ENCODE results near the gene MTHFD1. TPM values are rescaled to one million over a fixed set of nuclear protein-coding genes. Genes with fewer than 3 reads are reported as not detected.

Gene MTHFD1
- total and polyA plus RNA-seq, 2 donors (not counting 3 experiments of a cell fraction or from before 2014, with no cell fraction given) = 26.3 to 114 TPM

DNA sequence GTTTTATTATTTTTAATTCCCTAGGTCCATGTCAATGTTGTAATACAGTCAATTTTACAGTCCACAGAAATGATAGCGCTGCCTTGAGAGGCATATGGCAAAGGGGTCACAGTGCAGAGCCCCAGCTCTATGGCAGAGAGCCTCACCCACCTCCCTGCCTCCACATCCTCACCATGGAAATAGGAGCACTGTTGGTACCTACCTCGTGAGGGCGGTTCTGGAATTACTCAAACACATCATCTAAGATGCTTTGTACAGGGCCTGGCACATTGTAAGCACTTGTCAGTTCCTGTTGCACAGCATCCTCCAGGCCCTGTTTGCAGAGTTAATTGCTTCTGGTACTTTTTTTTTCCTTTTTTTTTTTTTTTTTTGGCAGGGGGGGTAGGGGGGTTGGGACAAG, 73.1 kb downstream of the MTHFD1 start:
- Histone ChIP-seq H3K9me1 (replicated peaks; ENCODE audit: control insufficient read depth, extremely low read depth, insufficient read depth, low read length) (no peaks in the 10 kb centered on the region), H3K9me3 (replicated peaks; ENCODE audit: control insufficient read depth, insufficient read depth, low read length) (no peaks in the 10 kb centered on the region), H3K27me3 (ENCODE audit: control insufficient read depth in 2 of 2, insufficient read depth in 2 of 2, low read length in 2 of 2) (no peaks in the 10 kb centered on the region), H4K20me1 (replicated peaks; ENCODE audit: control insufficient read depth, extremely low read depth, insufficient read depth, low read length) (no peaks in the 10 kb centered on the region), H3K4me2 (ENCODE audit: insufficient read depth, low read length) (no peak overlapping the region), H3K9ac (replicated peaks; ENCODE audit: extremely low read depth, insufficient read depth, low read length) (no peak overlapping the region), H3K27ac (ENCODE audit: insufficient read depth, low read depth, low read length) (no peak overlapping the region), H3K36me3 (ENCODE audit: control insufficient read depth in 2 of 2, extremely low read depth in 1 of 2, insufficient read depth in 2 of 2, low read length in 2 of 2) (no peaks in the 10 kb centered on the region), H2AFZ (ENCODE audit: low read depth, low read length) (no peak overlapping the region), H3K4me1 (ENCODE audit: control insufficient read depth, extremely low read depth, insufficient read depth, low read length) (peaks cover 13% of the 10 kb centered on the region), H3K79me2 (ENCODE audit: control insufficient read depth, insufficient read depth, low read length) (no peaks in the 10 kb centered on the region), H3K4me3 (replicated peaks in 1 of 3; ENCODE audit: insufficient read depth in 1 of 3, low read depth in 1 of 3, low read length in 3 of 3) (no peak overlapping the region)
- BruUV-seq (replicated peaks) = no TSS peak
- no peak for DNase-seq (ENCODE audit: low read depth, low spot score)
- intact Hi-C loops (cut with micrococcal nuclease) (no loop called here), dilution Hi-C loops (cut with MboI; ENCODE audit: extremely low pct_ligation_motif_present, low sequenced_read_pairs) (no loop called here)
- ChIA-PET CTCF (no interaction called here), POLR2A (interaction anchor here (0.7 kb wide), 1 partner anchor 10 kb away, joined by 13 read pairs; no protein-coding TSS in a partner anchor)
- no peak for TF ChIP-seq JUN (IDR thresholded peaks at IDR 0.05; ENCODE audit: borderline replicate concordance, insufficient read depth, insufficient read length, low read depth)
- TF ChIP-seq, protein P1, sequence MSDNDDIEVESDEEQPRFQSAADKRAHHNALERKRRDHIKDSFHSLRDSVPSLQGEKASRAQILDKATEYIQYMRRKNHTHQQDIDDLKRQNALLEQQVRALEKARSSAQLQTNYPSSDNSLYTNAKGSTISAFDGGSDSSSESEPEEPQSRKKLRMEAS (IDR thresholded peaks at IDR 0.05; ENCODE audit: insufficient read depth, insufficient read length) = no peak
- TF ChIP-seq, protein P2, sequence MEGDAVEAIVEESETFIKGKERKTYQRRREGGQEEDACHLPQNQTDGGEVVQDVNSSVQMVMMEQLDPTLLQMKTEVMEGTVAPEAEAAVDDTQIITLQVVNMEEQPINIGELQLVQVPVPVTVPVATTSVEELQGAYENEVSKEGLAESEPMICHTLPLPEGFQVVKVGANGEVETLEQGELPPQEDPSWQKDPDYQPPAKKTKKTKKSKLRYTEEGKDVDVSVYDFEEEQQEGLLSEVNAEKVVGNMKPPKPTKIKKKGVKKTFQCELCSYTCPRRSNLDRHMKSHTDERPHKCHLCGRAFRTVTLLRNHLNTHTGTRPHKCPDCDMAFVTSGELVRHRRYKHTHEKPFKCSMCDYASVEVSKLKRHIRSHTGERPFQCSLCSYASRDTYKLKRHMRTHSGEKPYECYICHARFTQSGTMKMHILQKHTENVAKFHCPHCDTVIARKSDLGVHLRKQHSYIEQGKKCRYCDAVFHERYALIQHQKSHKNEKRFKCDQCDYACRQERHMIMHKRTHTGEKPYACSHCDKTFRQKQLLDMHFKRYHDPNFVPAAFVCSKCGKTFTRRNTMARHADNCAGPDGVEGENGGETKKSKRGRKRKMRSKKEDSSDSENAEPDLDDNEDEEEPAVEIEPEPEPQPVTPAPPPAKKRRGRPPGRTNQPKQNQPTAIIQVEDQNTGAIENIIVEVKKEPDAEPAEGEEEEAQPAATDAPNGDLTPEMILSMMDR (IDR thresholded peaks at IDR 0.05; ENCODE audit: extremely low read depth in 1 of 2, insufficient read depth in 1 of 2, low read depth in 1 of 2, low read length in 2 of 2) = no peak
- FAIRE-seq = no peak

DNA sequence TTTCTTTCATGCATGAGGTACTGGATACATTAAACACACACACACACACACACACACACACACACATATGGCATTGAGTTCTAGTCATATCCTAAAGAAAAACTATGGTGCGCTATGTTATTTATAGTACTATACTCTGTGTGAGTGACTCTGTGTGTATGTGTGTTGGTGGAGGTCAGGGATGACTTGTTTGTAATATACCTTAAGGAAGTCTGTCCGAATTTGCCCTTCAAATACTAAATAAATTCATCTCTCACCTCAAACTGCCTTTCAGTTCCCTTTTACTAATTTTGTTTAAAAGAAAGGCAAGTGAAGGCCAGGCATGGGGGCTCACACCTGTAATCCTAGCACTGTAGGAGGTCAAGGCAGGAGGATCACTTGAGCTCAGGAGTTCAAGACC, 75.0 kb downstream of the MTHFD1 start:
- H3K9me3 ChIP-seq (replicated peaks; ENCODE audit: control insufficient read depth, insufficient read depth, low read length) = no peaks in the 10 kb centered on the region
- no peak overlapping the region for H3K4me2 ChIP-seq (ENCODE audit: insufficient read depth, low read length)
- H3K9me1 ChIP-seq (replicated peaks; ENCODE audit: control insufficient read depth, extremely low read depth, insufficient read depth, low read length) = no peaks in the 10 kb centered on the region
- intact Hi-C loops (cut with micrococcal nuclease) = no loop called here
- DNase-seq (ENCODE audit: low read depth, low spot score) (no peak), FAIRE-seq (no peak)
- ChIA-PET POLR2A (no interaction called here), CTCF (interaction anchor here (1.1 to 3.0 kb wide), 5 partner anchors 16 to 453 kb away, joined by 3 to 11 read pairs (median 5); no protein-coding TSS in a partner anchor)
- H3K27ac ChIP-seq (ENCODE audit: insufficient read depth, low read depth, low read length) = no peak overlapping the region
- no peaks in the 10 kb centered on the region for H3K36me3 ChIP-seq (ENCODE audit: control insufficient read depth in 2 of 2, extremely low read depth in 1 of 2, insufficient read depth in 2 of 2, low read length in 2 of 2)
- H3K4me1 ChIP-seq (ENCODE audit: control insufficient read depth, extremely low read depth, insufficient read depth, low read length) = peaks cover 14% of the 10 kb centered on the region
- H3K9ac ChIP-seq (replicated peaks; ENCODE audit: extremely low read depth, insufficient read depth, low read length) = no peak overlapping the region
- H4K20me1 ChIP-seq (replicated peaks; ENCODE audit: control insufficient read depth, extremely low read depth, insufficient read depth, low read length) = no peaks in the 10 kb centered on the region
- no peak for TF ChIP-seq JUN (IDR thresholded peaks at IDR 0.05; ENCODE audit: borderline replicate concordance, insufficient read depth, insufficient read length, low read depth)
- TF ChIP-seq FOS (IDR thresholded peaks at IDR 0.05; ENCODE audit: borderline replicate concordance, insufficient read depth, low read length) = no peak
- TF ChIP-seq EZH2 (IDR thresholded peaks at IDR 0.05; ENCODE audit: borderline replicate concordance, low read depth, low read length, severe bottlenecking) = no peak
- TF ChIP-seq, protein P2 (IDR thresholded peaks at IDR 0.05; ENCODE audit: extremely low read depth in 1 of 2, insufficient read depth in 1 of 2, low read depth in 1 of 2, low read length in 2 of 2) = no peak
- TF ChIP-seq GATA2 (IDR thresholded peaks at IDR 0.05; ENCODE audit: insufficient read depth, insufficient read length, low read depth, low read length) = no peak
- no peak for TF ChIP-seq POLR2A (IDR thresholded peaks at IDR 0.05; ENCODE audit: low read depth, low read length)
- no peak for TF ChIP-seq POLR2AphosphoS5 (IDR thresholded peaks at IDR 0.05; ENCODE audit: insufficient read depth, low read depth, low read length)
- TF ChIP-seq, protein P1 (IDR thresholded peaks at IDR 0.05; ENCODE audit: insufficient read depth, insufficient read length) = no peak
- TF ChIP-seq MYC (IDR thresholded peaks at IDR 0.05; ENCODE audit: low read depth, low read length) = no peak
- no peaks in the 10 kb centered on the region for H3K79me2 ChIP-seq (ENCODE audit: control insufficient read depth, insufficient read depth, low read length)
- no TSS peak for BruUV-seq (replicated peaks)
- H2AFZ ChIP-seq (ENCODE audit: low read depth, low read length) = no peak overlapping the region
- H3K27me3 ChIP-seq (ENCODE audit: control insufficient read depth in 2 of 2, insufficient read depth in 2 of 2, low read length in 2 of 2) = no peaks in the 10 kb centered on the region
- dilution Hi-C loops (cut with MboI; ENCODE audit: extremely low pct_ligation_motif_present, low sequenced_read_pairs) = no loop called here
- H3K4me3 ChIP-seq (replicated peaks in 1 of 3; ENCODE audit: insufficient read depth in 1 of 3, low read depth in 1 of 3, low read length in 3 of 3) = no peak overlapping the region

All from endothelial cell of umbilical vein (primary cell).